Ishikawa (cell line): ENCODE results near the gene BSDC1.

Source experiments
- CEBPB ChIP-seq: IDR thresholded peaks from 2 replicates; pipeline ENCODE4 v1.6.1; 2012
- EGR1 ChIP-seq: IDR thresholded peaks from 2 replicates; pipeline ENCODE4 v1.6.1; 2012
- EP300 ChIP-seq: IDR thresholded peaks from 2 replicates; pipeline ENCODE4 v1.6.1; 2012; ENCODE audit warnings: borderline replicate concordance
- FOXM1 ChIP-seq: IDR thresholded peaks from 2 replicates; pipeline ENCODE4 v1.6.1; 2012; ENCODE audit warnings: low read depth, borderline replicate concordance
- NFIC ChIP-seq: IDR thresholded peaks from 2 replicates; pipeline ENCODE4 v1.6.1; 2012
- RAD21 ChIP-seq: IDR thresholded peaks from 2 replicates; pipeline ENCODE4 v1.6.1; 2012; ENCODE audit warnings: low read depth
- TAF1 ChIP-seq: IDR thresholded peaks from 2 replicates; pipeline ENCODE4 v1.6.1; 2012; ENCODE audit warnings: low read depth, mild to moderate bottlenecking
- TCF12 ChIP-seq: IDR thresholded peaks from 2 replicates; pipeline ENCODE4 v1.6.1; 2012; ENCODE audit warnings: low read depth
- TEAD4 ChIP-seq: IDR thresholded peaks from 2 replicates; pipeline ENCODE4 v1.6.1; 2012

DNA sequence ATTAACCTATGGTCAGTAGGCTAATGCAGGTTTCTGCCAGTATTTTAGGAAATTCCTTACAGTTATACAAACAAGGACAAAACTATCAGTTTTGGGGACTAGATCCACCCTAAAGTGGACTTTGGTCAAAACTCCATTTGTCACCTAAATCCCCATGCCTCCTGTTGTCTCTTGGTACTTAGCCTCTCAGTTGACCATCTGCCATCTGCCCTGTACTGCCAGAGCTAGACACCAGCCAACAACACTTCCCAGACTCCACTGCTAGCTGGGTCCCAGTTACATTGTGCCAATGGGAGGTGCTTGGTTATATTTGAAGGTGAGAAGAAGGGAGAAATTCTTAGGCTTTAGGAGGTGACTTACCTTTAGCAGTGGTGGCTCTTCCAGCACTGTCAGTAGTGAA lies 17.0 kb upstream of the BSDC1 start:
- TF ChIP-seq EP300, result no peak
- no peak for TF ChIP-seq CEBPB
- TF ChIP-seq TEAD4, result no peak
- TF ChIP-seq TCF12, result no peak
- TF ChIP-seq NFIC, result no peak
- TF ChIP-seq FOXM1, result no peak
- TF ChIP-seq TAF1, result no peak
- no peak for TF ChIP-seq RAD21
- TF ChIP-seq EGR1, result no peak
